Dedifferentiated amniotic fluid mesenchymal stem cell (primary cell): ENCODE data around the gene PGS1.

ENCODE experiments used
- DNase-seq: peaks from one replicate; pipeline ENCODE4 v3.0.0-alpha.2; 2016; ENCODE audit errors: extremely low spot score

PGS1 gene

DNA sequence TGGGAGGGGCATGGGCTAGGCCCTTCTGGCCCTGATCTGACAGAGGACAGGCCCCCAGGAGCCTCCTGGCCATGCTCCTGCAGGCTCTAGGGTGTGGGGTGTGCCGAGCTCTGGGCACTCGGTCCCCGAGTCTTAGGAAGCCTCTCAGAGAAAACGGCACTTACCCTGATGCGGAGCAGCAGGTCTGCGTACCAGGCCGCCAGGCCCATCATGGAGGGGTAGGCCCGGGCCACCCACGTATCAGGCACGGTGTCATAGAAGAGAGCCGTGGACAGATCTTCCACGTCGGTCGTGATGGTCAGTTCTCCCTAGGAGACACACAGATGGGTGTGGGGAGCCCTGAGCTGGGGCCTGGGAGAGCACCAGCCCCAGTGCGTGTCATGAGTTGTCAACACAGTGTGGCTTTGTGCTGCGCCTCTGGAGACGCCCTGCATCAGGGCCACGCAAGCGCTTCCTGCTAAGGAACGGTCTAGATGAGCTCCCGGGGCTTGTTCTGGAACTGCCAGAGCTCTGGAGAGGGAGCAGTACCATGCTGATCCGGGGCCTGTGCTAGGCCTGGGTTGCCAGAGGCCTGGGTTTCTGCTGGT, 47.9 kb downstream of the PGS1 start:
- DNase-seq = no peak

DNA sequence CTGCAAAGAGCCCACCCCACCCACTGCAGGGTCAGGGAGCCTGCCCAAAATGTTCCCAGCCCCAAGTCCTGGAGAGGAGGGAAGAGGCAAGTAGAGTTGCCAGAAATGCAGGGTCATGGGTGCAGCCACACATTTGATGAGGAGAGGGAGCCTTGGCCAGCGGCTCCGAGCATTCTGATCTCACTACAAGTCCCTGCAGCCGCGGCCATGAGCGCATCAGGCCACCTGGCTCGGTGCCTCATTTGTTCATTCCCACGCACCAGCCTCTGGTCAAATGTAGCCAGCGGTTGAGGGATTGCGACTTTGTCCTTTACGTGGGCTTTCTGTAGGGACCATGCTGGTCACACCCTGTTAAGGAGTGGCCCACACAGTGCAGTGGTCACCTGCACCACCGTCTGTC, 48.7 kb downstream of the PGS1 start:
- no peak for DNase-seq

DNA sequence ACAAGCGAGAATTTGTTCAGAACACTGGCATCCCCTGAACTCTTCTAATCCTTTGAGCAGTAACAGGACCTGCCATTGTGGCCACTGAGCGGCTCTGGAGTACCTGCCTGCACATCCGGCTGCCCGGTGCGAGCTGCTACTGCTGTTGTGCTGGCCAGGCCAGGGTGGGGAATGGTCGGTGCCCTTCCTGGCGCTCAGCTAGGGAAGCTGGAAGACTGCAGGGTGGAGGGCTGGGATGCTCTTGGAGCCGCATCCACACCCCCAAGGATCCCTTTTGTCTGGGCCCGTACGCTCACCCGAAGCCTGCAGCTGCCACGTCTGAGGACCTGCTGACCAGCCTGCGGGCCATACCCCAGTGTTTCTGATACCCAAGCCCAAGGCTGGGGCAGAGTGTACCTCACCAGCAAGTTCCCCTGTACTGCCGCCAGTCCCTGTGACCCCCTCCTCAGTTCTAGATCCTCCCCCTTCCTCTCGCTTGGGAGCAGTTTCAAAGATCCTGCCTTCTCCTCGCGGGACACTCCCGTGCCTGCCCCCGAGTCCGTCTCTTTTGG, 49.7 kb downstream of the PGS1 start:
- DNase-seq = no peak

DNA sequence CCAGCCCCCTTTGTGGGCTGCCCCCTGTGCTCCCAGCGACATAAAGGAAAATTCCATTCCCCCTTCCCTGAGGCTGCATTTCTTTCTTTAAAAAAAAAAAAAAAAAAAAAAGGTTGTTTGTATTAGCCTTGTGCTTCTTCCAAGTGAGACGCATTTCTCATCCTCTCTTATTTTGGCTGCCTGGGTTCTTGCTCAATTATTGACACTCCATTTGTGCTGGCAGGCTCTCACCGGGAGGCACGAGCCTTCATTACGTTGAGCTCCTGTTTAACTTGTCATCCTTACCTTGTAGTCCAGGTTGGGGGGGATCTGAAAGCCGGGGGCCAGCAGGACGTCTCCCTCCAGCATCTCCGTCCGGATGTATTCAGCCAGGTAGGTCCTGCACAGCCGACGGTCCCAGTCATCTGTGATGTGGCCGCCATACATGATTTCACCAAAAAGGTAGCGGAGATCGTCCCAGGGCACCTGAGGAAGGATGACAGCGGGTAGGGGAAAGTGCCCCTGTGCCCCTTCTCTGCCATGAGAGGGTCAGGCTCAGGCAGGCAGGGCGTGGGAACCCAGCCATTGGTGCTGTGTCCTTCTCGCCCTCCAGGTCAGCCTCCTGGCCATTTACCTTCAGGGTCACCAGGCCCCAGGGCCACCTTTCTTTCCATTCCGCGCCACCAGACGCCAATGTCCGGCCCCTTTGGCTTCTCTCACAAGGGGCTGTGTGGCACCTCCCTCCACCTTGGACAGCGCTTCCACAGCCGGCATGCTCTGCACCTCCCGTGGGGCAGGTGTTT, 50.6 kb downstream of the PGS1 start:
- no peak for DNase-seq

DNA sequence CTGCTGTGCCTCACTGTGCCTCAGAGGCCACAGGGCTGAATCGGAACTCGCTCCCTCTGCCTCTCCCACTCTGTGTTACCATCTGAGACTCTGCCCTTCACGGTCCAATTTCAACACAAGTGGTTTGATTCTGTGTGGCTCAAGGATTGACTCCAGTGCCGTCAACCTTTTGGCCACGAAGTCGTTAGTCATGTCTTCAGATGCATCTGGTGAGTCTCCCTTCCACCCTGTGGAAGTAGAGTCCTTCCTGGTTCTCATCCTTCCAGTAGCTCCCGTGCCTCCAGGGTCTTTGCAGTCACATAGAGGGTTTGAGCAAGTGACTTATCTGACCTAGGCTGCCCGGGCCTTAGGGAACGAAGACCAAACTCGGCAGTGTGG, 51.2 kb downstream of the PGS1 start:
- no peak for DNase-seq

DNA sequence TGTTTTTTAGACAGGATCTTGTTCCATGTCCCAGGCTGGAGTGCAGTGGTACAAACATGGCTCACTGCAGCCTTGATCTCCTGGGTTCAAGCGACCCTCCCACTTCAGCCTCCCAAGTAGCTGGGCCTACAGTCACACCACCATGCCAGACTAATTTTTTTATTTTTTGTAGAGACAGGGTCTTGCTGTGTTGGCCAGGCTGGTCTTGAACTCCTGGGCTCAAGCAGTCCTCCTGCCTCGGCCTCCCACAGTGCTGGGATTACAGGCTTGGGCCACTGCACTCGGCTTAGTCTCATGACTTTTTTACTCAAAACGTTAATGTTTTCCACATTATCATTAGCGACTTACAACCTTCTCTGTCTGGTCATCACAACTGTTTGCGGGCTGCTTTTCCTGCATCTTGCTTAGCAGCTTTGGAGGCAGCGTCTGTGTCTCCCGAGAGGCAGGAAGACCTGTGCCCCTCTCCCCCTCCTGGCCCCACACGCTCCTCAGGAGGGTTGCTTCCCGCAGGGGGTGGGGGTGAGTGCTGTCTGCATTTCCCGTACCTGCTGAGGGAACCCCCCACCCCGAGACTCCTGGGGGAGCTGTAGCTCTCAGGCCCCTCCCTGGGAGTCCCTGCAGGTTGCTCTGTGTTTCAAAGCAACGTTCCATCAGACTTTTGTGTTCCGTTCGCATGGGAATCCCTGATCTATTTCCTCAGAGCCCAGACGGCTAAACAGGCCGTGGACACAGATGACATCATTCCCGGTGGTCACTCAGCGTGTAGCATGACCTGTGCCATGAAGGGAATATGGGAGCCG, 52.6 kb downstream of the PGS1 start:
- DNase-seq = no peak

DNA sequence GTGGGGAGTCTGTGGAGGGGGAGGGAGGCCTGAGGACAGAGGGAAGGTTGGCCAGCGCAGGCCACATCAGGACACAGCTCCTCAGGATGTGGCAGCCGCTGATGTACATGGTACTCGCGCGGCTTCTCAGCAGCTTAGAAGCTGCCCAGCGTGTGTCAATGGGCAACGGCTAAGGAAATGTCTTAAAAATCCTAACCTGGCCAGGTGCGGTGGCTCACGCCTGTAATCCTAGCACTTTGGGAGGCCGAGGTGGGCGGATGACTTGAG, 53.2 kb downstream of the PGS1 start:
- no peak for DNase-seq

DNA sequence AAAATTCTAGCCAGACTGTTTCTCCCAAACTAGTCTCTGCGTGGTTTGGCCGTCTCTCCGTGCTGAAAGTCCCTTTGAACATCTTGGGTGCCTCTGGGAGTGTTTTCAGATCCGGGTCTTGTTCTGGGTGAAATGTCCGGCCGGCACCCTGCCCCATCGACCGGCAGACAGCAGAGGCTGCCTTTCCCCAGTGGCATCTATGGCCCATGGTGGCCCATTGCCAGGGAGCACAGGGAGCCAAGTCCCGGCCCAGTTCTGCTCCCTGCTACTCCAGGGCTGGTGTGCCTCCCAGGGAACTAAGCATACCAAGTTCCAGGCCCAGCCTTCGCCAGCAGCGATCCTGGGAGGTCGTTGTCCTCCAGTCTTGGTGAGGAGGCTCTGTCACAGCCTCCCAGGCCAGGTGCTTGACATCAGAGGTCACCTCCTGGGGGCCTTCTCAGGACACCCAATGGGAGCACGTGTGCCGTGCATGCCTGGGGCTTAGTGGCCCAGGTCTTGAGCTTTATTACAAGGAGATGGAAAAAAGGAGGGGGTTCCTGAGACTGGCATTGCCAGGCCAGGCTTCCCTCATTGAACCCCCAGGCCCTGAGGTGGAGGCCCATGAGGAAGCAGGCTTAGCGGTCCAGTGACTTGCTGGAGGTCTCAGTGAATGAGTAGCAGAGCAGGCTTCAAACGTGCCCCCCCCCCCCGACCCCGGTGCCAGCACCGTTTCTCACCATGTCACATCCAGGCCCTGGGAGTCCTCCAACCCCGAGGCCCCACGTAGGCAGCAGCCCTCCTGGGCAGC, 54.0 kb downstream of the PGS1 start:
- no peak for DNase-seq

DNA sequence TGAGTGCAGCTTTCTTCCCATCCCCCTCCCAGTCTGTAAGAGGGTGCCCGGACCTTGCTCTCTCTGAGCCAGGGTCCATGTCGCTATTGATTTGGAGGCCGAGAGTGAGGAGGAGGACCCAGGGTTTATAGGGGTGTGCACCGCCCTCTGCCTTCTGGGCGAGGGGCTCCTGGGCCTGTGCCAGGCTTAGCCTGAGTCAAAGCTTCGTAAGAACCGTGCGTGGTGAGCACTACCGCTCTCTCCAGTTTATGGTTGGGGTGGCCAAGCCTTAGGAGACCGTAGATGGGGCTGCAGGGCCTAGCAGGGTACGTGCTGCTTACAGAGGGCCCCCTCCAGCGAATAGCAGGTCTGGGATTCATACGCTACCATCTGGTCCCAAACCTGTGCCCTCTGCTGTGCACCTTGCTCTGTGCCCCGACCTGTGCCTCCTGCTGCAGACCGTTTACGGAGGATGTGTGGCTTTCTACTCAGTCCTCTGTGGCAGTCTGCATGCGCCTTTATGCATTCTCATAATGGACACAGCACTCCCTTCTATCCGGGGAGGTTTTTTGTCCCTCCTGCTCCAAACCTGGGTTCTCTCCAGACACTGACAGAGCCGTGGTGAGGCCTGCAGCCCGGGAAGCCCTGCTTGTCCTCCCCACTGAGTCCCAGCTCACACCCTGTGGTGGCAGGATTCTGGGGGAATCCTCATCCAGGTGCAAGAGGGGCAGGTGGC, 54.7 kb downstream of the PGS1 start:
- no peak for DNase-seq

DNA sequence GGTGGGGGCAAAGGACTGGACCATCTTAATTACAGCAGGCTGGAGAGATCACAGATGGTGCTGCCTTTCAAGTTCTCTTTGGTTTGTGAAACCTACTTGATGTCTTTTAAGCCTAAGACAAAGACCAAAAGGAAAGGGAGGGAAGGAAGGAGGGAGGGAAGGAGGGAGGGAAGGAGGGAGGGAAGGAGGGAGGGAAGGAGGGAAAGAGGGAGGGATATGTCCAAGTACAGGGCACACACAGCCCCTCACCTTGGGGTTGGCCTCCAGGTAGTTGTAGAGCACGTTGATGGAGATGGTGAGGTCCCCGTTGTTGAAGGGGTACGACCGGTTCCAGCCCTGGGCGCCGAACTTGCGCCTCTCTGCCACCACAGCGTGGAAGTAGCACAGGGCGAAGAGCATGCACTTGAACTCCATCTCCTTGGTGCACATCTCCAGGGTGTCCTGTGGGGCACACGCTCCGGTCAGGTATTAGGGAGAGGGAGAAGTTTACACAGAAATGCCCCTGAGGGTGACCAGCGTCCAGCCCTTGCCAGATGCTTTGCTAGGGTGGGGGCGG, 55.4 kb downstream of the PGS1 start:
- DNase-seq = no peak

DNA sequence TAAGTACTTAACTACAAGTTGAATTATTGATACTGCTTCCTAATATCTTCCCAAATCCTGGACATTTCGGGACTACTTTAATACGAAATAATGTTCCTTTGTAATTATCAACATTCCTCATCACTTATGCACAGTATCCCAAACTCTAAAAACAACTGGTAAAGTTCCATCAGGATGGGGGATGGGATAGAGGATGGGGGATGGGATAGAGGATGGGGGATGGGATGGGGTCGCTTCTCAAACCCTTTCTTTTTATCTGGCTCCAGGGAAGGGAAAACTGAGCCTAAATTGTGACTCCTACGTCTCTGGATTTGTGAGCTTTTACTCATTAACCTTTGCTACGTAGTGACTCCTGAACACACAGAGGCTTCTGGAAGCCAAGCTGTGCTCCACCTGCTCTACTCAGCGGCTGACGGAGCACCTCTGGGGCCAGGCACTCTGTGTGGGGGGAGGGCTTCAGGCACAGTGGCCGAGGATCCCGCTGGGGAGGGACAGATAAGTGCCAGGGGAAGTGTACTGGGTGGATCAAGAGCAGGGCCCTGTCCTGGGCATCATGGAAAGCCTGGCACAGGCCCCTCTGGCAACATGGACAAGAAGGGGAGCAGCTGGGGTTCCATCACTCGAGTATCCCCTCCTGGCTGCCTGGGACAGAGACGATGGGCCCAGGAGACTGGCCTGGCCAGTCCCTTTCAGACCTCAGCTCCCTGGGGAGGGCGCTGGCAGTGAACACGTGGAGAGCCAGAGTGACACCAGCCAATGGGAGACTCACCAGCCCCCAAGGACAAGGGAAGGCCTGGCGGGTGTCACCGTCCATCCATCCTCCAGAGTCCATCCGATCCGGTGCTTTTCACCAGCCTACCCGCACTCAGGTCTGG, 56.2 kb downstream of the PGS1 start:
- DNase-seq = no peak

DNA sequence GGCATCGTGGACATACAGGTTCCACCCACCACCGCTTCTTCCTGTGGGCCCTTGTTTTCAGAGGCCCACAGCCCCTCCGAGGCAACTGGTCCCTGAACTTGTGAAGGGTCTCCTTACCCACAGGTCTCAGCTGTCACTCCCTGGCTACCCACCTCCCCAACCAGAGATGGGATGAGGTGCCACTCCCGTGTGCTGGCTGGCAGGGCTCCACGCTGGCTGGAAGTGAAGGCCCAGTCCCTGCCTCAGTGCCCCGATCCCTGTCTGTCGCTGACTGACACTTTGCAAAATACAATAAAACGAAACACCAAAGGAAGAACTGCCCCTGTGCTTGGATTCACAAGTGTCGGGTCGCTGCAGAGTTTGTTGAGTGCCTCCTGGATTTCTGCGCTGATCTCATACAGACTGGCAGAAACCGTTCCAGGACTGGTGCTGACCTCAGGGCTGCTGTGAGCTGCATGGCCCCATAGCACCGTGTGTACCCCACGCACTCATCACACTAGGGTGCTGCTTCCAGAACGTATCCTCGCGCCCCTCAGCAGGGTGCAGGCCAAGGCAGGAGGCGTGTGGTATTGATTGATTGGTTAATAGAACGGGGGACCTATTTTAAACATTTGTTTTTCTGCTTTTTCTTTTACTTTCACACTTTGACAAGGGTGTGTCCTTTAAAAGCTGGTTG, 57.0 kb downstream of the PGS1 start:
- DNase-seq = no peak

DNA sequence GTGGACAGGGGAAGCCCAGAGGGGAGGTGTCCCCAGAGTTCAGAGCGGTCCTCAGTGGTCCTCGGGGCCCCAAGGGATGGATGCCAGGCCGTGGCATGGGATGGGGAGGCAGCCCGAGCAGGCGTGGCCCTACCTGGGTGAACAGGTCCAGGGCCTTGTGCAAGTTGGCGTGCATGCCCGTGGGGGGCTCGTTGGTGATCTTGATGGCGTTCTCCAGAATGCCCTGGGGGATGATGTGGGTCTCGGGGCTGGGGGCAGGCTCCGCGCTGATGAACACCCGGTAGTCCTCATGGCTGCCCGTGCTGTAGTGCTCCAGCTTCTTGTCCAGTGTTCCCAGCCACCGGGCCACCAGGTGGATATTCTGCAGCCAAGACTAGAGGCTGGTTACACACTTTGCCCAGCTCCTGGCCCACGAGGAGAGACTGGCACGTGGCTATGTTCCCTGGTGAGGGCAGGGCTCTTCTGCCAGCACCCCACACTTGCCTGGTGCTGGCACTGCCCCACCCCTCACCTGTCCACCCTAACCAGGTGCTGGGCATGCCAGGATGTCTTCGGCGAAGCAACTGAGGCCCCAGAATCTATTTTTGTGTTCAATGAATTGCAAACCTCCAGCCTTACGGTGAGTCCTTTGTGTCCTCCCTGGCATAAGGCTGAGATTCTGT, 59.2 kb downstream of the PGS1 start:
- no peak for DNase-seq

DNA sequence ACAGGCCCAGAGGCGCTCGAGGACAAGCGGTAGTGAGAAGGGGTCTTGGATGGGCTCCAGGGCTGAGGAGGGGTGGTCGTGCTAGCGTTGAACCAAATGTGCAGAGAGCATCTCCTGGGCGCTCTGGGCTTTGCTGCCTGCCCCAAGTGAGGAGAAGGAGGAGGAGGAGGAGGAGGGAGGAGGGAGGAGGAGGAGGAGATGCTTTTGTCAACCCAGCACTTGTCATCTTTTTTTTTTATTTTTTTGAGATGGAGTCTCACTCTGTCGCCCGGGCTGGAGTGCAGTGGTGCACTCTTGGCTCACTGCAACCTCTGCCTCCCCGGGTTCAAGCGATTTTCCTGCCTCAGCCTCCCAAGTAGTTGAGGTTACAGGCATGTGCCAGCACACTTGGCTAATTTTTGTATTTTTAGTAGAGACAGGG, 59.8 kb downstream of the PGS1 start:
- DNase-seq = no peak

DNA sequence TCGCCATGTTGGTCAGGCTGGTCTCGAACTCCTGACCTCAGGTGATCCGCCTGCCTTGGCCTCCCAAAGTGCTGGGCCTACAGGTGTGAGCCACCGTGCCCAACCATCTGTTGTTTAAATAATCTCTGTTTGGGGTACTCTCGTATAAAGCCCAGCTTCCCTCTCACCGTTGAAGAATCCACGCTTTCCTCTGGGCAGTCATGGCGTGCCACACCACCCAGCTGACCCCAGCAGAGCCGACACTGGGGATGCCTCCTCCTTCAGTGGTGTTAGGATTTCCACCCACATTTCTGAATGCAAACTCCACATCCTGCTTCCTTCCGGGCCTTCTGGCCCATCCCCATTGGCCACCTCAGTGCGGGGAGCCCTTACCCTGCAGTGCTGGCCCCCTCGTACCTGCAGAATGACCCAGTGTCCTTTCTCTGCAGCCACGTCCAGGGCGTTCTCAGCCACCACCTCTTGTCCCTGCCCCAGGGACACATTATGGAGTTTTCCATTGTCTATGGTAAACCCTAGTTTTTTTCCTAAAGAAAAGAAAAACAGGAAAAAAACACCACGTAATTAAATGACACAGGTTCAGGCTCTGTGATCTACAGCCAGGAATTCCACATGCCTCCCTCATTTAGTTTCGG, 60.4 kb downstream of the PGS1 start:
- no peak for DNase-seq

DNA sequence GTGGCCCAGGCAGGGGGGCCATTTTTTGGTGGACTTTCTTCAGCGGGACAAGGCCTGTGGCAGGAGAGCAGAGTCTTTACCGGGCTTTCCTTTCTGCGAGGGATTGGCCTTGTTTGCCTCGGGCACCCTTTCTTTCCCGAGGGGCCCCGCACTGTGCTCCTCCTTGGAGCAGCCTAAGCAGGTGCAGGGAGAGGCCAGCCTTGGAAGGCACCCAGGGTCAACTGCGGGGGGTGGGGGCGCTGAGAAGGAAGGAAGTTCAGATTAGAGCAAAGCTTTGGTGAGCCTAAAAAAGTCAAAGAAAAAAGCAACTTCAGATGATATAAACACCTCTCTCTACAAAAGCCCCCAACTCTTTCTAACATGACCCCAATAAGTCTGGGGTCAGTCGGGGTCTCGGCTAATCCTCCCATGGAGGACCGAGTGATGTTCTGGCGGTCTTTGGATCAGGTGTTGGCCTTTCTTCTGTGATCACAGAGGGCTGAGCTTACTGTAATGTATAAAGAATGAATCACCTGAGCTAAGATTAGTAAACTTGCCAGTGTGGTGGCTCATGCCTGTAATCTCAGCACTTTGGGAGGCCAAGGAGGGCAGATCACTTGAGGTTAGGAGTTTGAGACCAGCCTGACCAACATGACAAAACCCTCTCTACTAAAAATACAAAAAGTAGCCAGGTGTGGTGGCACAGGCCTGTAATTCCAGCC, 63.0 kb downstream of the PGS1 start:
- DNase-seq = no peak

DNA sequence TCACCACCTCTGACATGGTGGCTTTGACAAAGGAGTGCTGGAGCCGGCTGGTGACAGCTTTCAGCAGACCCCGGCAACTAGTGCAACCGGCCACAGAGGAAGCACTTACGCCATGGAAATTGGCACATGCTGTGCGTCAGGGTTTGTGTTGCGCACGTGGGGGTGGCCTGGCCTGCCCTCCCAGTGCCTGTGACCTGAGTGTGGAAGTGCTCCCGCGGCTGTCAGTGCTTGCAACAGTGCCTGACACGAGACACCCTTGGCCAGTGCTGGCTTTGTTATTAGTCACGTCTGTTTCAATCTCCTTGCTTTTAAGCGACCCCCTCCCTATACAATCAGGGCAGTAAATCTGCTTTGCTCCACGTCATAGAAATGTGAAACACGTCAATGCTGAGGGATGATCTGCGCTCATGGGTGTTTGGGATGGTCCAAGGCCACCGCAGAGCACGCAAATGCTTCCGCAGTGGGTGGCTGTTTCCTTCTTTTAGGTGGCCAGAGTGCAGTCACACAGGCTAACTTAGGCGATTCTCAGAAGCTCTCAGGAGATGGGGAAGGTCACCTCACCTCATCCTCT, 64.3 kb downstream of the PGS1 start:
- no peak for DNase-seq

DNA sequence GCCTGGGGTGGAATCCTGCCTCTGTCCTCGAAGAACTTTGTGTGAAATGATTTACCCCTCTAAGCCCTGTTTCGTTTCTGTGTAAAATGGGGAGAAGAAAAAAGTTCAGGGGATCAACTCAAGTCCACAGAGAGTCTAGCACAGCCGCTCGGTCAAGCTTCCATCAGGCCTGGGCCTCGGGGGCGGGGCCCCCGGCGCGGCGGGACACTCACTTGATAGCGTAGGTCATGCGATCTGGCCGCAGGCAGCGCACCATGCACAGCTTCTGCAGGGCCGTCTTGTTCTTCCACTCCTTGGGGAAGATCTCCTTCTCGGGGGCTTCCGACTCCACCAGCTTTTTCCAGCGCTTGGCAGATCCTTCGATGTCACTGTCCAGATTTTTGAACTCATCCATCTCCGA, 65.9 kb downstream of the PGS1 start:
- DNase-seq = no peak
